Activated CD4-positive, CD25-positive, alpha-beta regulatory T cell treated with anti-CD3 and anti-CD28 coated beads, Interleukin-2, amount 50 U/mL, for 16 hours (primary cell): Measurements from ENCODE around the gene SCN5A.

ENCODE experiments used
- DNase-seq: peaks from one replicate; pipeline ENCODE4 v3.0.0-alpha.2; 2020; ENCODE audit warnings: low read depth, low spot score

Gene SCN5A

GRCh38 chr3:38623539-38623938 lies 25.9 kb downstream of the SCN5A start:
- DNase-seq: no peak

- no peak for DNase-seq
Observed at GRCh38 chr3:38622336-38622735, 27.2 kb downstream of the SCN5A start.

DNA sequence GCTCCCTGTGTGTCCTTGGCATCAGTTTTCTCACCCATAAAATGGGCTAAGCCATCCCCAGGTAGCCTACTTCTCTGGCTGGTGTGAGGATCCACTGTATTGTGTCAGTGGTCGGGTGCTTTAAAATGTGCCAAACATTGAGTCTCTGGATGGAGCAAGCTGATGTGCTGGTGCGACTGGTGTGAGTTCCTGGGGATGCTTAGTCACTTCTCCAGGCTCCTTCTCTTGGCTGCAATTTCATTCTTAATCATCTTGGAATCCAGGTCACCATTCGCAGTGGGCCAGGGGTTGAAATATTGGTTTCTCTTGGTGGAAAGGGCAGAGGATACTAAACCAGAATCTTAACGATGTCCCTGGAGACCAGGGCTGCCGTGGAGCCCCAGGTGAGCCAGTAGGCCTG lies 29.3 kb downstream of the SCN5A start:
- DNase-seq: no peak

- no peak for DNase-seq
Observed at GRCh38 chr3:38618343-38618742, 31.1 kb downstream of the SCN5A start.

DNA sequence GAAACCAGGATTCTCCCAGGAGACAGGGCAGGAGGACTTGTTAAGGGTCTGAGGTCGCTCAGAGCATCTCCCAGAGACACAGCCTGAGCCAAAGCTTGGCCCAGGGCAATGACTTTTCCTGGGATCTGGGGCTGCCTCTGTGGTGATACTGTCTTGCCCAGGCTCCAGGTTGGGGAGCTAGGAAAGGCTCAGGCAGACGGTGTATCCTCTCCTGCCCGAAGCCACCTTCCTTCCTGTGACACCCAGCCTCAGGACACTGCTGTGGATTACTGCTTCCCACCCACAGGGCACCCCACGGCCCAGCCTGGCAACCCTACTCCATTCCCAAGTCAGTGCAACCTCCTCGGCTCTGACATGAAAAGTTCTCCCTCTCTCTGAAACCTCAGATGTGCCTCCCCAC lies 31.9 kb downstream of the SCN5A start:
- no peak for DNase-seq

DNA sequence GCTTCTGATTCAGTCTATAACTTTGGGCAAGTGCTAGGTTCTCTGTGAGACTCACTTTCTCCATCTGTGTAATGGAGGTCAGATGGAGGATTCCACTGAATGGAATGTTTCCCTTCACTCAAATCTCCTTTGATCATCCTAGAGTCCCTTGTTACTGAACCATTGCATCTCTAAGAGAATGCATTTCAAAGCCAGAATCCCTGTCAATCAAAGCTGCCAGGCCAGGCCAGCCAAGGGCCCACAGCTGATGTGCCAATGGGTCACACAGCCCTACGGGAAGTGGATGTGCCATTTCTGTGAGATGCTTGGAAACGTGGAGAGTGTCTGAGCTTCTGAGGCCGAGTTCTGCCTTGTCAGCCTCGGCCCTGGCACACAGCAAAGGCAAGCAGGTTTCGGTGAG lies 32.4 kb downstream of the SCN5A start:
- DNase-seq: no peak

GRCh38 chr3:38616658-38617057 lies 32.8 kb downstream of the SCN5A start:
- DNase-seq: no peak

GRCh38 chr3:38616111-38616510 lies 33.4 kb downstream of the SCN5A start:
- DNase-seq: no peak

GRCh38 chr3:38614651-38615352 lies 34.7 kb downstream of the SCN5A start:
- DNase-seq: no peak

- no peak for DNase-seq
Observed at GRCh38 chr3:38614091-38614490, 35.4 kb downstream of the SCN5A start.

- no peak for DNase-seq
Observed at GRCh38 chr3:38613426-38613825, 36.1 kb downstream of the SCN5A start.

DNA sequence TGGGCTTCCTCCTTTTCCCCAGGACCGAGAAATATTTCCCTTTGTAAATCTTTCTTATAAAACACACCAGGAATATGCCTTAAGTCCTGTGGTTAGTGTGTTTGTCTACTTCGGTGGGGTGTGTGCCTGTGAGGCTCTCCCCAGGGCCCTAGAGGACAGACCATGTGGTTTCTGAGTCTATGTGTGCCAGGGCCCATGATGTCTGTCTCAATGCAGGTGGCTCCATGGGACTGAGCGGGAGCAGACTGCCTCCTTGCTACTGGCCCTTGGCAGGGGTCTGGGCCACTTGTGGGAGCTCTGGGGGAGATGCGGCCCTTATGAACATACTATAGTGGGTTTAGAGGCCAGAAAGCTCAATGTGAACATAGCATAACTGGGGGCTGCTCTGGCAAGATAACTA lies 37.6 kb downstream of the SCN5A start:
- no peak for DNase-seq

DNA sequence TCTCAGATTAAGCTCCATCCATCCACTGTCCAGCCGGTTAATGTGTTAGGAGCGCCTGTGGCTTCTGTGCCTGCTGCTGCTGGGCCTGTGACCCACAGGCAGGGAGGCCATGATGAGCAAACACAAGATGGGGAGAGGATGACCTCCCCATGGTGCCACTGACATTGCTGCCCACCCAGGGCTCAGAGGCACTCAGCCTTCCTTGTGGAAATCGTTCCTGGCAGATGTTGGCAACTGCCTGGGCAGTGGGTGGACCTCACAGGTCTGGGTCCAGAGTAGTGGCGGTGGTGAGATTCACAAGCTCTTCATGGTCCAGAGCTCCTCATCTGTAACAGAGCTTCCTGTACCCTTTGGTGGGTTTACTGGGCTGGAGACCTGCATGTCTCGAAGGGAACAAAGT lies 38.6 kb downstream of the SCN5A start:
- no peak for DNase-seq

- DNase-seq: no peak
Observed at GRCh38 chr3:38610436-38610835, 39.1 kb downstream of the SCN5A start.

GRCh38 chr3:38609386-38610111 lies 39.9 kb downstream of the SCN5A start:
- DNase-seq: no peak

DNA sequence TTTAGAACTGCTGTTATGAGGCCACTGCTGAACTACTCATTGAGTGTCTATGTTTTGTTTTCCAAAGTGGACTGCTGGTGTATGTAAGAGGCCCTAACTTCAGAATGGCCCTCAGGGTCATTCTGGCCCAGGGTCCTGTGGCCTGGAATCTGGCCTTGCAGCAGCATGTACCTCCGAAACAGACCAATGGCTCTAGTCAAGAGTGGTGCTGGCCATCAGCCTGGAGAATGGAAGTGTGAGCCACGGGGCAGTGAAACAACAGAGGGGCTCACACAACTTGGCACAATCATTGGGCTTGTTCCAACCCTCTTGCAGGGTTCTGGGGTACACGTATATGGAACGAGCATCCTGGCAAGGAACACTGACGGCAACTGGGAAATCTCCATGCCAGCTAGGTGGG lies 40.5 kb downstream of the SCN5A start:
- no peak for DNase-seq

- no peak for DNase-seq
Observed at GRCh38 chr3:38608086-38608775, 41.3 kb downstream of the SCN5A start.

- DNase-seq: no peak
Observed at GRCh38 chr3:38606561-38606960, 42.9 kb downstream of the SCN5A start.

- no peak for DNase-seq
Observed at GRCh38 chr3:38605981-38606380, 43.5 kb downstream of the SCN5A start.

- no peak for DNase-seq
Observed at GRCh38 chr3:38604246-38604645, 45.2 kb downstream of the SCN5A start.

DNA sequence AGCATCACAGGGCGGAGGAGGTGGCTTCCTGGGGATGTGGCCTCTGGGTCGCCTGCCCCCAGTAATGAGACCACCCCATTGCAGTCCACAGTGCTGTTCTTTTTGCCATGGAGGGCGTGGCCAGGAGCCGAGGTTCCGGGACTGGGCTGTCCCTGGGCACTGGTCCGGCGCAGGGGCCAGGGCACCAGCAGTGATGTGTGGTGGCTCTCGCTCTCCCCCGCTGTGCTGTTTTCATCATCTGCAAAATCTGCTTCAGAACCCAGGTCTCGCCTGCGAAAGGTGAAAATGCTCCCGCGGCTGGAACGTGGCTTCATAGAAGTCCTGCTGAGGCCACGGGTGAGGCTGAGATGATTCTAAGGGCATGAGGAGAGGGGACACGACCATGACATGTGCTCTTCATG lies 45.8 kb downstream of the SCN5A start:
- DNase-seq: no peak

- no peak for DNase-seq
Observed at GRCh38 chr3:38602576-38603250, 46.8 kb downstream of the SCN5A start.
